GM18526 (cell line): ENCODE results near the gene SVOPL.

Experiments
- POLR2A ChIP-seq: IDR thresholded peaks from 3 replicates; pipeline ENCODE4 v1.6.1; 2011; ENCODE audit not compliant: insufficient read length; ENCODE audit errors: extremely low read depth

The SVOPL gene

DNA sequence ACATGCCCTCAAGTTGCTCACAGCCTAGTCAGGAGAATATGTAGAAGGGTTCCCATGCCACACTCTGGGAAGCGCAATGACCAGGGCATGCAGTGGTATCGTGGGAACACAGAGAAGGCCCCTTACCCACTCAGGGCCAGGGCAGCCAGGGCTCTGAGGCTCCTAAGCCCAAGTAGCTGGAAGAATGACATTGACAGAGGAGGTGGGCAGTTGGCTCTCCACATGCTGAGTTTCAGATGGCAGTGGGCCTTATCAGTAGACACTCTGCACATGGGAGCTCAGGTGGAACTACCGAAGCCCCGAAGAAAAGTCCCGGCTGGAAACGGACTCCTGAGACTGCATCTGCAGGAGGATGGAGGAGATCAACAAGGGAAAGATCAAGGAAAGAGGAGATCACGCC, 15.7 kb upstream of the SVOPL start:
- TF ChIP-seq POLR2A = no peak

DNA sequence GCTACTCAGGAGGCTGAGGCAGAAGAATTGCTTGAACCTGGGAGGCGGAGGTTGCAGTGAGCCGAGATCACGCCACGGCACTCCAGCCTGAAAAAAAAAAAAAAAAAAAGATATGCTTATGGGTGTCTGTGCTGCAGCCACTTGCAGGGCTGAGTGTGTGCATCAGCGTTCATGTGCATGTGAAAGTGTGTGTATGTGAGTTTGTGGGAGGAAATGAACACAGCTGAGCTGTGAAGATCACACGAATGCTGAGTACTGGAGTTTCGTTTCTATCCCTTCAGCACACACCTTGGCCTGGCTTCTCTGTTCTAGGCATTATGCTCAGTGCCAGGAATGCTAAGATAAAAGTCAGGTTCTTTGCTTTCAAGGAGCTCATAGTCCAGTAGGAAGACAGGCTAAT, 12.0 kb upstream of the SVOPL start:
- TF ChIP-seq POLR2A = no peak

DNA sequence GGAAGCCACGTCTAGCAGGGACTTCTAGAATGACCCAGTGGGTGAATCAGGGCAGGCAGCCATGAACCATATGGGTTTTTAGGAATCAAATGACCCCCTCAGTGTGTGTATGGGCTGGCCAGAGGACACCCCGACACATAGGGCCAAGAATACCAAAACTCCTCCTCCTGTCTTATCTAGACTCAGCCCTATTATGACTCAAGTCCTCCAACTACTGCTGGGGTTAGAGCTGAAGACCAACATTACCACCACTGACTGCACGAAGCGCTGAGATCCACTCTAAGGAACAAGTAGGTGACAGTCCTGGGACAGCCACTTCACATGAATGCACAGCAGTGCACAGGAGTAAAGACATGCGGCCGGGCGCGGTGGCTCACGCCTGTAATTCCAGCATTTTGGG, 11.5 kb upstream of the SVOPL start:
- TF ChIP-seq POLR2A = no peak

DNA sequence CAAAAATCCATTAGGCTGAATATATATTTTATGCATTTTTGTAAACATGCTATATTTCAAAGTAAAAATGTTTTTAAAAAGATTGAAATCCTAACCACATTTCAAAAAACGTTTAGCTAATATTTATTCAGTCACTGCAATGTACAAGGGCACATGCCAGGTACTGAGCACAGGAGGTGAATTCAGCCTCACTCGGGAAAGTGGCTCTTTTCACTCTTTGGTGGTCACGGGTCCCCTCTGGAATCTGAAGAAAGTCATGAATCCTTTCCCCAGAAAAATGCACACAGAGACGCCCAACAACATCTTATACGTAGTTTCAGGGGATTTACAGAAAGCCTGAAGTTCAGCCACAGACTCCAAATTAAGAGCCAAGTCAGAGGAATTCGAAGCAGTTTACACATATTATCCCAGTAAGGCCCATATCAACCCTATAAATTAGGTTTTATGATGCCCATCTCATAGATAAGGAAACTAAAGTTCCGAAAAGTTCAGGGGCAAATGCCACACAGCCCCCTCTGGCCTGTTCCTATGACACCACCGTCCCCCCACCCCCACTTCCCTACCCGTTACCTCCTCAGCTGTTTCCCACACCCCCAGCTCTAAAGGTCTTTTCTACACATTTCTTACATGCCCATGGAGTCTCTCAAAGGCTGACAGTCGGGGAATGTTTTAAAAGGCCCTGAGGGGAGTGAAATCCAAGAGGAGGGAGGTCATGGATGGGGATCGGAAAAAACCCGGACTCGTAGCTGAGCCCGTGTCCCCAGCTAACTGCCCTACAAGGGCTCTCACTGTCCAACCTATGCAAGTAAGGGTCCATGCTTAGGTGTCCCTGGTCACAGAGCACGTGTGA, 9.6 kb upstream of the SVOPL start:
- no peak for TF ChIP-seq POLR2A

DNA sequence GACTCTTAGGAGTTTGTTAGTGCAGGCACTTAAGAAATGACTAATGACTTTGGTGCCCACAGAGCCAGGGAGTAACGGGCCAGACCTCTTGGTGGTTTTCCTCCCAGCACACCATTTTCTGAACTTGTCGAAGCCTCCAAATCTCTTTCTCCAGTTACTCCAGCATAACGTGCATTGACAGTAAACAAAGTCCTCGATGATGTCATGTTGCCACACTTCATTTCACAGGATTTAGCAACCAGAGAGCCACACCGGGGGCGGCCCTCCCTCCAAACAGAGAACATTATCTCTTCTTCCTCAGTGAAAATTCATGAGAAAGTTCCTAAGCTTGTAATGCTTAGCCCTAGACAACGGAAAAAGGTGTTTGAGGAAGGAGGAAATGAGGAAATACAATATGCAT, 4.0 kb upstream of the SVOPL start:
- no peak for TF ChIP-seq POLR2A

DNA sequence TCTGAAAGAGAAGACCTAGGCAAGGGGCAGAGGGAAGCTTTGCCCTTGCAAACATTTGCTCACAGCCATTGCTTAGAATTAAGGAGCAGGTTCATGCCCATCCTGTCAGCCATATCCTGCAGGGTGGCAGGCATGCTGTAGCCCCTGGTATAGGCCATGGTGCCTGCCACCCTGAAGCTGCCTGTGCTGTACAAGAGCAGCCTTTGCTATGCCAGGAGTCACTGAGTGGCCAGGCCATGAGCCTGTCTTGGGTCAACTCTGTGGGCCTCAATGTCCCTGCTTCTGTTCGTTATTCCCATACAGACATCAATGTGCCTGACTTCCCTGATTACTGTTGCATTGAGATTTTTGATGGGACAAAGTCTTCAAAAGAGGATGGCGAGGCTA, 368 bp upstream of the SVOPL start:
- no peak for TF ChIP-seq POLR2A

DNA sequence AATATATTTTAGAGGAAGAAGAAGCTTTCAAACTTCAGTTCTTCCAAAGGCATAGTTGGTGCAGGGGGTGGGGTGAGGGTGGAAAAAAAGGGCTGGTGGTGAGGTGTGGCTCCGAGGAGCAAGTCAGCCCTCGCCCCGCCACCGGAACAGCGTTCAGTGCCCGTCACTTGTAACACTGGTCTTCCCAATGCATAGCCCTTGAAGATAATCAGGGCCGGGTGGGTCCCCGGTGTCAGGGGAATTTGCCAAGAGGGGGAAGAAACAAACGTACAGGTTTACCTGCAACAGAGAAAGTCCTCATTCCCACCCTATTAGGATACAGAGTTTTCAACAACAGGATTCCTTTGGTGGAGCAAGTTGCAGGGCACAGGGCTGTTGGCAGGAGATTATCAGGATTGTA, 1.5 kb downstream of the SVOPL start:
- TF ChIP-seq POLR2A = no peak

DNA sequence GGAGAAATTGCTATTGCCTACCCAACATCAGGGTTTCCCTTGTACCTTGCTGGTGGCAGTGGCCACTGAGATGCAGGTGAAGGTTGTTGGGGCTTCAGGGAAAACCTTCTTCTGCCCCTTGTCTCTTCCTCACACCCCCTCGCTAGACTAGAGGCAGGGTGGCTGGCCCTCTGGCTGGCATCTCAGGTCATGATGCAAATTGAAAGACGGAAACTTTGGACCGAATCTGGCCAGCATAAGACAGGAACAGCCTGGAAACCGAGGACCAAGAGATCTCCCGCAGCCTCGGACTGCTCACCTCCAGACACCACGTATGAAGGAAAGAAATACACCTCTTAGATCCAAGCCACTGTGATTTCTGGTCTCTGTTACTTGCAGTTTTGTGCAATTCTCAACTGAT, 2.9 kb downstream of the SVOPL start:
- TF ChIP-seq POLR2A = no peak

DNA sequence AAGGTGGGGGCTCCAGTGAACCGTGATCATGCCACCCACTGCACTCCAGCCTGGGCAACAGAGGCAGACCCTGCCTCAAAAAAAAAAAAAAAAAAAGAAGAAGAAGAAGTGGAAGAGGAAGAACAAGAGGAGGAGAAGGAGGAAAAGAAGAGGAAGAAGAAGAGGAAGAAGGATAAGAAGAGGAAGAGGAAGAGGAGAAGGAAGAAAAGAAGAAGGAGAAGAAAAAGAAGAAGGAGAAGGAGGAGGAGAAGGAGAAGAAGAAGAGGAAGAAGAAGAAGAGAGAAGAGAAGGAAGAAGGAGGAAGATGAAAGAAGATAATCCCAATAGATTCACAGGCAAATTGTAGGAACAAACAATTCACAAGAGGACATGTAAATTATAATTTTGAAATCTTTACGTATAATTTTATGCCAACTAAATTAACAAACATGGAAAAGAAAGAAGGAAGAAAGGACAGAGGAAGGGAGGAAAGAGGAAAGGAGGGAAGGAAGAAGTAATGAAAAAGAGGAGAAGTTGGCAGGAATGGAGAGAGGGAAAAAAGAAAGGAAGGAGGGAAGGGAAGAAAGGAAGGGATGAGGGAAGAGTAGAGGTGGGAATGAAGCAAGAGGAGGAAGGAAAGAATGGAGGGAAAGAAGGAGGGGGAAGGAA, 3.5 kb downstream of the SVOPL start:
- no peak for TF ChIP-seq POLR2A

DNA sequence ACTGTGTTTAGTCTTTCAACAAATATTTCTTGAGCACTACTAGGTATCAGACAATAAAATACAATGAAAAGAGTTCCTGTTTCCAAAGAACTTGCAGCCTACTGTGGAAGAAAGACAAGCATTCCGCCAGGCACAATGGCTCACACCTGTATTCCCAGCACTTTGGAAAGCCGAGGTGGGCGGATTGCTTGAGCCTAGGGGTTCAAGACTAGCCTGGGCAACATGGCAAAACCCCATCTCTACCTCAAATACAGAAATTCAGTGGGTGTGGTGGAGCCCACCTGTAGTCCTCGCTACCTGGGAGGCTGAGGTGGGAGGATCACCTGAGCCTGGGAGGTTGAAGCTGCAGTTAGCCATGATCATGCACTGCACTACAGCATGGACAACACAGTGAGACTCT, 6.1 kb downstream of the SVOPL start:
- TF ChIP-seq POLR2A = no peak

DNA sequence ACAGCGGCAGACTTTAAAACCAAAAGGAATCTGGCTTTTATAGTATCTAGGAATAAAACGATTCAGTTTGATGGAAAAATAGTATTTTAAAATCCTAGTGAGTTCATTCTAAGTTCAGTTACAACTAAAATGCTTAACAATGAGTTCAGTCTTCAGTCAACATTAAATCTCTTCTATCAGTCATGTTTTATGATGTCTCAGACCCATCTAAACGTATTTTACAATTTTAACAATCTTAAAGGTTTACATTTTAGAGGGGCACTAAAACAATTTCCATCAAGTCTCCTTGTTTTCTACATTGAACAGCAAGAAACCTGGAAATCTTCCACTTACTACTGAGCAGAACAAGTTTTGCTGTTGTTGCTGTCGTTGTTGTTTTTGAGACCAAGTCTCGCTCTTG, 10.0 kb downstream of the SVOPL start:
- TF ChIP-seq POLR2A = no peak

DNA sequence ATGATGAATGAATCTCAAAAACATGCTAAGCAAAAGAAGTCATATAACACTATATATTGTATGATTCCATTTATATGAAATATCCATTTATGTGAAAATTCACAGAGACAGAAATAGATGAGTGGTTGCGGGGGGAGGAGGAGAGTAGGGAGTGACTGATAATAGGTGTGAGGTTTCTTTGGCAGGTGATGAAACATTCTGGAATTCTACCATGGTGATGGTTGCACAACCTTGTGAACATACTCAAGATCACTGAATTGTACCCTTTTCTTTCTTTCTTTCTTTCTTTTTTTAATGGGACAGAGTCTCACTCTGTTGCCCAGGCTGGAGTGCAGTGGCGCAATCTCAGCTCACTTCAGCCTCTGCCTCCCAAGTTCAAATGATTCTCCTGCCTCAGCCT, 10.7 kb downstream of the SVOPL start:
- no peak for TF ChIP-seq POLR2A

DNA sequence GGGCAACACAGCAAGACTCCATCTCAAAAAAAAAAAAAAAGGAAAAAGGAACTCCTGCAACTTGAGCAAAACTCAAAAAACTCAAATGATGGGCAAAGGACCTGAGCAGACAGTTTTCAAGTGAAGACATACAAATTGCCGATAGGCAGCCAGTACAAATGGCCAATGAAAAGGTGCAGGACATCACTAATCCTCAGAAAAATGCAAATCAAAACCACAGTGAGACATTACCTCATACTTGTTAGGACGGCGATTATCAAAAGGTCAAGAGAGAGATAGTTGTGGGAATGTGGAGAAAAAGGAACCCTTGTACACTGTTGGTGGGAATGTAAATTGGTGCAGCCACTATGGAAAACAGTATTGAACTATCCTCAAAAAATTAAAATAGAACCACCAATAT, 16.8 kb downstream of the SVOPL start:
- TF ChIP-seq POLR2A = no peak

DNA sequence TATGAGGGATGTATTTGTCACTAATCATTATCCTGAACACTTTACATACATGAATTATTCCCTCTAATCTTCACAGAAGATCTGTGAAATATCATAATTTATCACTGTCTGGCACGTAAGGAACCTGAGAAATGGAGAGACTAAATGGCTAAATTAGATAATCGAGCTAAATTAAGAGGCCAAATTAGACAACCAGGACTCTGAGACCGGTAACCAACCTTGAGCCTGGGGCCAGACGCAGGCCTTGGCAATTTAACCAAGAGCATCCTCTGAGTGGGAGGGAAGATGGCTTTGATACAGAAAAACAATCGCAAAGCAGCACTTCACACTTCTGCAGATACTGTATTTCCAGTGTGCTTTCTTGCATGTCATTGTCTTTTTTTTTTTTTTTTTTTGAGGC, 21.4 kb downstream of the SVOPL start:
- TF ChIP-seq POLR2A = no peak

DNA sequence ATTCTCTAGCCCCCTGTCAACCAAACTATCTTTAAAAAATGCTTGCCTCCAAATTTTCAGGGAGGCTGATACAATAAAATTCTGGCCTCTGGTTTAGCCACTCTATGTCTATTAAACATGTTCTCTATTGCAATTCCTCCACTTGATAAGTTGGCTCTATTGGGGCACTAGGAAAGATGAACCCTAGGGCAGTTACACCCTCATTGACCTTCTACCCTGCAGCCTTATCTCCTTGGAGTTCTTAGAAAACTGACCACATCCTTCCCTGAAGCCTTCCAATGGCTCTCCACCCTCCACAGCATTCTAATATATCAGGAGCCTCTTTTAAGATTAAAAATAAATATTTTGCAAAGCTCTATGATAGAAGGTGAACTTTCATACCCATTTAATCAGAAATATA, 30.6 kb downstream of the SVOPL start:
- no peak for TF ChIP-seq POLR2A

DNA sequence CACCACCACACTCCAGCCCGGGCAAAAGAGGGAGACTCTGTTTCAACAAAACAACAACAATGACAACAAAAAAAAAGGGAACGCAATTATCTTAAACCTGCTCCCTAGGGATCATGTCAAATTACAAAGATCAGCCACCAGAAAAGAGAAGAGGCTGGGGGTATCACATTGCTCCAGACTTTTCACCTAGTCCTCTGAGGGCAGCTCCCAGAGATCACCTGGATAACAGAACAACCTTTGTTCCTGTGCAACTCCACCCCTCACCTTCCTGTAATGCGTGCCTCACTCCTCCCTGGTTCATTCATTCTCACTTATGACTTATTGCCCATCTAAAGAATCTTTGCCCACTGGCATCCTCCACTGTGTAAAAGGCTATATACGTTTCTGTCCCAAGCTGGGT, 31.8 kb downstream of the SVOPL start:
- TF ChIP-seq POLR2A = no peak

DNA sequence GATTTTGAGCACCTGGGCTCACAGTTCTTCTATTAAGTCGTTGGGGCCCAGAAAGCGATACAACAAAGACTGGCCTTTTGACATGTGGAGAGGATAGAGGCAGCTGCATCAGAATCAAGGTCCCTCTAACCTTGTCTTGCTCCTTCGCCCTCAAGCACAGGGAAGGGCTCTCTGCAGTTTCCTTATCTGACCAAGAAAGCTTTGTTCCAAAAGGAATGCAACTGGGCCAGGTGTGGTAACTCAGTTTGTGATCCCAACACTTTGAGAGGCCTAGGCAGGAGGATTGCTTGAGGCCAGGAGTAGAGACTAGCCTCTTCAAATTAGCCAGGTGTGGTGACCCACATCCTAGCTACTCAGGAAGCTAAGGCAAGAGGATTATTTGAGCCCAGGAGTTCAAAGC, 32.2 kb downstream of the SVOPL start:
- TF ChIP-seq POLR2A = no peak

DNA sequence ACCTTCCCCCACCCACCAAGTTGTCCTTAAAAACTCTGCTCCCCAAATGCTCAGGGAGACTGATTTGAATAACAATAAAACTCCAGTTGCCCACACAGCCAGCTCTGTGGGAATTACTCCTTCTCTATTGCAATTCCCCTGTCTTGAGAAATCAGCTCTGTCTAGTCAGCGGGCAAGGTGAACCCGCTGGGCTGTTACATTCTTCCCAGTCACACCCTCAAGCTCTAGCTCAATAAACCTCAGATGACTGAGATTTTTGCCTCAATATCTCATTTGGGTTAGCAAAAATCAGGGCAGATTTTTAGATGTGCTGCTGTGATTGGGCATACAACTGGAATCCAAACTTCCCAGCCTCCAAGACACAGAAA, 32.9 kb downstream of the SVOPL start:
- TF ChIP-seq POLR2A = no peak
